Right hindlimb (tissue), 1 donor: ENCODE data around the gene PACRG.

Experiments used
- DNase-seq: peaks from one replicate; pipeline ENCODE4 v3.0.0-alpha.2; 2018

Gene PACRG

GRCh38 chr6:163098827-163099479 is 371.2 kb downstream of the PACRG start:
- DNase-seq = no peak

GRCh38 chr6:163099621-163100171 is 371.9 kb downstream of the PACRG start:
- DNase-seq = no peak

DNA sequence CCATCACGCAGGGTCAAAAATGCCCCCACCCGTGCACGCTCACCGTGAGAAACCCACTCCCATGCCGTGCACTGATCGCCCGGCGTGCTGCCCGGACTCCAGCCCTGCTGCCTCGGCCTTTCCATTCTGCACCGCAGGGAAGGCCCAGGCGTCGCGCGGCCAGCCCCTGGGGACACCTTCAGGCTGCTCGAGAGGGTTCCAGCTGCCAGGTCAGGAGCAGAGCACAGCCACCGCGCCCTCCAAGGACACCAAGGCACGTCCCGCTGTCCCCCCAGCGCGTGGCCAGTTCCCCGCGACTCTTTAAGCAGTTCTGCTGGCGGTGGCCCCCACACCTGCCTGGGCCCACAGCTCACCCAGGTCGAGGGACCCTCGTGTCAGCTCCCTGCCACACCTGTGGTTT is 372.5 kb downstream of the PACRG start:
- DNase-seq = no peak

GRCh38 chr6:163113358-163113962 is 385.7 kb downstream of the PACRG start:
- DNase-seq = no peak

- DNase-seq = no peak
These were observed 391.2 kb downstream of the PACRG start for GRCh38 chr6:163118941-163119340.

GRCh38 chr6:163120223-163120622 is 392.4 kb downstream of the PACRG start:
- DNase-seq = no peak

DNA sequence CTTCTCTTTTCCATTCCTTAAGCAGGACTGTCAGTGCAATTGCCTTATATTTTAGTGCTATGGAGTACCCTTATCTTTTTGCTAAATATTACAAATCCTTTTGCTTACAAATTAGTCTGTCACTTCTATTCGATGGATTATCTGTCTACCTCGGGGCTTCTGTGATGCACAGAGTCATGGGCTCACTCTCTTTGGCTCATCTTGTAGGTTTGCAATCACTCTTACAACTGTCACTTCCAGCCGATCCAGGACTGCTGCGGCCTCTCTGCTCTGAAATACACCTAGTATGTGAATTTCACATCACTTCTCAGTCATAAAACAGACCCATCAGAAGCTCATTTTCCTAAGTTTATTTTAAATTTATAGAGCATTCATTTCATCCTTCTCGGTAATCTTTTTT is 393.5 kb downstream of the PACRG start:
- DNase-seq = no peak

DNA sequence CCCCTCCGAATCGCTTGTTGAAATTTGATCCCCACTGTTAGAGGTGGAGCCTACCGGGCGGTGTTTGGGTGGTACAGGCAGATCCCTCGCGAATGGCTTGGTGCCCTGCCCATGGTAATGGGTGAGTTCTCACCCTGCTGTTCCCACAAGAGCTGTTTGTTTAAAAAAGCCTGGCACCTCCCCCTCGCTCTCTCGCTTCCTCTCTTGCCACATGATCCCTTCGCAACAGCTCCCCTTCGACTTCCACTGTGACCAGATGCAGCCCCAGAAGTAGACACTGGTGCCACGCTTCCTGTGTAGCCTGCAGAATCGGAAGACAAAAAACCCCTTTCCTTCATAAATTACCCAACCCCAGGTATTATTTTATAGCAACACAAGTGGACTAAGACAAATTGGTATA is 394.6 kb downstream of the PACRG start:
- no peak for DNase-seq

GRCh38 chr6:163123098-163123497 is 395.3 kb downstream of the PACRG start:
- no peak for DNase-seq

GRCh38 chr6:163126741-163127140 is 399.0 kb downstream of the PACRG start:
- no peak for DNase-seq

GRCh38 chr6:163127587-163127986 is 399.8 kb downstream of the PACRG start:
- no peak for DNase-seq

- DNase-seq = no peak
These were observed 400.6 kb downstream of the PACRG start for GRCh38 chr6:163128324-163128723.

DNA sequence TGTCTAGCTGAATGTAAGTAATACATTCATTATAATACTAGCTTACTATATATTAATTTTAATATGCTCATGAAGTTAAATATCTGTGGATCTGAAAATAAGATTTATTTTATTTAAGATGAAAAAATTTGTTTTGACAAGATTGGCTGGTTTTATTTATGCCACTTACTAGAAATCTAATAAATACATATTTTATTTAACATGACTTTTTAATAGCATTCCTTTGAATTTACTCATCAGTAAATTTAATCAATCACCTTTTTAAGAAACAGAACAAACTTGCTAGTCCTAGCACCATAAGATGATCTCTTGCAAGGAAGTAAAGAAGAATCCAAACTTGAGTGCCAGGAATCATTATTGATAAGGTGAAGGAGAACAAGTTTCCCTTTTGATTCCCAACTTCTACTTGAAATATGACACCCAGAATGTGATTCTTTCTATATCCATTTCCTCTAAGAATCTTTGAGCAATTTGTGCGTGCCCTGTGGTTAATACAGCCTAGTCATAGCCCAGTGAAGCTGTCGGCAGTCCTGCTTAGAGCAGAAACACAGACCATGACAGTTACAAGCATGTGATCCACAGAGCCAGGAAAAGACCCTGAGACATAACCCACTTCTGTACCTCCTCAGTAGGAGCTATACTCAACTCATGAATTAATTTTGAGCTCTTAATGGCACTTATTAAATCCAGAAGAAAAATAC is 404.4 kb downstream of the PACRG start:
- DNase-seq = no peak

DNA sequence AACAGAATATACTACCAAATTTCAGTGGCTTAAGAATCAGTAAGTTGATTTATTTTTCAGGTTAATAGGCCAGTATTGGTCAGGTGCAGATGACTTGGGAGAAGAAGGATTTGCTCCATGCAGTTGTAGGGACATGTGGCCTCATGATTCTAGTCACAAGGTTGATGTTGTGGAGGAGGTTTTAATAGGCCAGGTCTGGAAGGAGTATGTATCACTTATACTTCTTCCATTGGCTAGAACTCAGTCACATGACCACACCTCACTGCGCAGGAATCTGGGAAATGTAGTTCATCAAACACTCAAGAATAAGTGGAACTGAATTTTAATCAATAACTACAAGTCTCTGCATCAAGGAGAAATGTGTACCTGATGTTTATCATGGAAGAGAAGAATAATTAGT is 405.2 kb downstream of the PACRG start:
- DNase-seq = no peak

GRCh38 chr6:163133691-163134090 is 405.9 kb downstream of the PACRG start:
- DNase-seq = no peak

- no peak for DNase-seq
These were observed 409.1 kb downstream of the PACRG start for GRCh38 chr6:163136681-163137397.

DNA sequence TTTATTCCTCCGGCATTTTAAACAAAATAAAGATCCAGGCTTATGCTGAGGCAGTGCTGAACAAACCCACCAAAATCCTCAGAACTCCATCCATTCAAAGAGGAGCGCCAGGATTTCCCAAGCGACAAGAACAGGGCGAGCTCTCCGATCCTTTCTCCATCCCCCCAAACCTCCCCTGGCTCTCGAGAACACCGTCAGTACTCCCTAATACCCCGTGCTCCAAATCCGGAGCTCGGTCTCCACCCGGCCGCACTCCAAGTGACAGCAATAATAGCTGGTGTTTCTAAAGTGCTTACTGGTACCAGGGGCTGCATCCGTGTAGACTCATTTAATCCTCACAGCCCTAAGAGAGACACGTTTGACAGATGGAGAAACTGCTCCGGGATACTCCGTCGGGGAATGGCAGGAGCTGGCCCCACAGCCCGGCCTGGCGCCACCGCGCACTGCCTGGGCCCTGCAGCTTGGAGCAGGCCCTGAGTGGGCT is 409.7 kb downstream of the PACRG start:
- DNase-seq = no peak

- no peak for DNase-seq
These were observed 418.3 kb downstream of the PACRG start for GRCh38 chr6:163146036-163146435.

- no peak for DNase-seq
These were observed 420.2 kb downstream of the PACRG start for GRCh38 chr6:163147994-163148393.

DNA sequence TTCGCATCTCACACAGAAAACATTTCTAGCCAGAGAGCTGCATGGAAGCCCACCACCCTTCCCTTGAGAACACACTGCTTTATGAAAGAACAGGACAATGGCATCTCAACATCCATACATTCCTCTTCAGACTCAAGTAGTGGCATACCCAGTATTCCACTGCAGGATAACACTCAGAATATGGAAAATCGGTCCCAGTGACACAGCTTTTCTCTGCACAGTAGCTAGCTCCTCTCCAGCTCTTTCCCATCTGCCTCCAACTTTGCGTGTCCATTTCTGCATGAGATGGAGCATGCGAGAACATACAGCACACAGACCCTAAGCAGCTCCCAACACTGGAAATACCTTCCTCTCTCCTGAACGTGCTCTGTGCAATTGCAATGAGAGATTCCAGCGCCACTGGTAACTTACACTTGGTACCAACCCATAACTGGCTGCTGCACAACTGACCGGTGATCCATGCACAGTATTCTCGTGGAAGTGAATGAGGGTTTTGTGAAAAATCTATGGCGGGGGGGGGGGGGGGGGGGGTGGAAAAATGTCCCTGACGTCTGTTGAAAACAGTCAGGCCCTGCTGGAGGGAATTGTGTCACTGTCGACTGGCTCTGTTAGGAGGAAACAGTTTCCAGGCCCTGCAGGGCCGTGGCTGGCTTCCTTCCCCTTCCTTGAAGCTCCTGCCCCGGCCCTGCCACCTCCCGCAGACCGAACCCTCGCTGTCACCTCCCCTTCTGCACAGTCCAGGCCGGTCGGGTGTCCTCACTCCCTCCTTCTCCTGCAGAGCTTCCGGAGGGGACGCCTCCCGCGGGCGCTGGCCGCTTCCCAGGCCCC is 420.9 kb downstream of the PACRG start:
- DNase-seq = no peak

GRCh38 chr6:163149279-163149848 is 421.6 kb downstream of the PACRG start:
- no peak for DNase-seq

GRCh38 chr6:163151212-163151611 is 423.4 kb downstream of the PACRG start:
- DNase-seq = no peak
